ENCODE data around the gene MRPL18.

- TF ChIP-seq, protein P1, sequence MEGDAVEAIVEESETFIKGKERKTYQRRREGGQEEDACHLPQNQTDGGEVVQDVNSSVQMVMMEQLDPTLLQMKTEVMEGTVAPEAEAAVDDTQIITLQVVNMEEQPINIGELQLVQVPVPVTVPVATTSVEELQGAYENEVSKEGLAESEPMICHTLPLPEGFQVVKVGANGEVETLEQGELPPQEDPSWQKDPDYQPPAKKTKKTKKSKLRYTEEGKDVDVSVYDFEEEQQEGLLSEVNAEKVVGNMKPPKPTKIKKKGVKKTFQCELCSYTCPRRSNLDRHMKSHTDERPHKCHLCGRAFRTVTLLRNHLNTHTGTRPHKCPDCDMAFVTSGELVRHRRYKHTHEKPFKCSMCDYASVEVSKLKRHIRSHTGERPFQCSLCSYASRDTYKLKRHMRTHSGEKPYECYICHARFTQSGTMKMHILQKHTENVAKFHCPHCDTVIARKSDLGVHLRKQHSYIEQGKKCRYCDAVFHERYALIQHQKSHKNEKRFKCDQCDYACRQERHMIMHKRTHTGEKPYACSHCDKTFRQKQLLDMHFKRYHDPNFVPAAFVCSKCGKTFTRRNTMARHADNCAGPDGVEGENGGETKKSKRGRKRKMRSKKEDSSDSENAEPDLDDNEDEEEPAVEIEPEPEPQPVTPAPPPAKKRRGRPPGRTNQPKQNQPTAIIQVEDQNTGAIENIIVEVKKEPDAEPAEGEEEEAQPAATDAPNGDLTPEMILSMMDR (IDR thresholded peaks at IDR 0.05; ENCODE audit: insufficient read depth, low read depth, low read length) = no peak
- no peak for TF ChIP-seq EZH2 (IDR thresholded peaks at IDR 0.05; ENCODE audit: insufficient read depth, low read length)
Measured at GRCh38 chr6:159788753-159789376, 1.4 kb upstream of the MRPL18 start.

All from astrocyte (in vitro differentiated cells and primary cell).